NCI-H2227 (cell line): Measurements from ENCODE around the gene LAMA1.
"Not testable (repeated sequence)": the region's sequence is repeated elsewhere in the genome, so short reads cannot be mapped to it uniquely, and the experiment has no call there.

Experiments
- DNase-seq: peaks from one replicate; lab custom pipeline; 2025; ENCODE audit not compliant: unreplicated experiment; lab: John Stamatoyannopoulos, UW

Gene LAMA1

DNA sequence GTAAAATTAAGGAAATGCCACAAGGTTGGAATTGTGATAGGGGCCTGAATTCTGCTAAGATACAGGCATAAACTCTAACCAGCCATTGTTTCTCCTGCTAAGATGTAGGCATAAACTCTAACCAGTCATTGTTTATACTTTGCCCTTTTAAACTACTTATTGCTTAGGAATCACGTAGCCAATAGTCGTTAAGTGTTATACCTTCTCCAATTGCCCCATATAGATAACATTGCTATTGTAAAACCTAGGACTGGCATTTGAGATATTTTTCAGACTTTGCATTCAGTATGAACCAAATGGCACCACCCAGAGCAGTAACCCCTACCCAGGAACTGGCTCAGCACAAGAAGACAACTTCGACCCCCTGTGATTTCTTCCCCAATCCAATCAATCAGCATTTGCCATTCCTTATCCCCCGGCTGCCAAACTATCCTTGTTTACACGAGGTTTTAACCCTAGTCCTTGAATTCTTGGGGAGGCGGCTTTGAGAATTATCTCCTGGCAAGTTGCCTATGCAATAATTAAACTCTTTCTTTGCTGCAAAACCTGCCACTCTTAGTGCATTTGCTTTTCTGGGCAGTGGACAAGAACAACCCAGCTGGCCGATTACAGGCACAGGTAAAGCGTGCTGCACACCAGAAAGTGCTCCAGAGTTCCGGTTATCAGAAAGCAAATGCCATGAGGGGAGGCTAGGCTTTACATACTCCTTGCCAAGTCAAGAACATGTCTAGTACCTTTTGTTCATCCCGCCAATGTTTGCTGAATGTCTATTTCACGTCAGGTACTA is 167.6 kb downstream of the LAMA1 start:
- no peak for DNase-seq

DNA sequence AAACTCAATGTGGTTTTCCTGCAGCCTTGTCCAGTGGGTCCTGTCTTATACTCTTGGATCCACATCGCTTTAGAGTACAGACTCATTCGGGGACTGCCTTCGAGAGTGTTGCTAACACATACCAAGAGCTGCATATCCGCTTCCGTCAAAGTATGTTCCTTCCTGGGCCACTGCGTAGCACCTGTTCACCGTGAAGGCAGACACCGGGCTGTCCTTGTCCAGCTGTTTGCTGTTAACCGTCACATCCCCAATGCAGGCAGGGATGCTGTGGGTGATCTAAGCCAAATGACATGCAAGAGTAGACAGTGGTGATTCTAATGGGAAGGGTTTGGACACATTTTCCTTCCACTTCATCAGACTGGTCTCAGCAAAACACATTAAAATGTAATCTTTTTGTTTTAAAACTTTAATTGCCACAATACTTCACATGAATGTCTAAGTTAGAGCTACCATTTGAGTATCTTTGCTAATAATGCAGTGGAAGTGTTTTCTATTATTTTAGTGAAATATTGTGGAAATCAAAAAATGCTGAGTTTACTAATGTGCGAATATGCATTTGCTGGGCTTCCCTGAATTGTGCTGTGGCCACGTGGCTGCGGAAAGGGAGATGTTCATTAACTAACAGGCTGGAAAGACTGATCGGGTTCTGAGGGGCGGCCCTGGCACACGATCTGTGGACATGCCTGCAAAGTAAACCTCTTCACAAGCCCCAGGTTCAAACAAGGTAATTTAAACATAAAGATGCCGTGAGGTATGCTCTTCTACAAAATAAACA is 169.1 kb downstream of the LAMA1 start:
- no peak for DNase-seq

DNA sequence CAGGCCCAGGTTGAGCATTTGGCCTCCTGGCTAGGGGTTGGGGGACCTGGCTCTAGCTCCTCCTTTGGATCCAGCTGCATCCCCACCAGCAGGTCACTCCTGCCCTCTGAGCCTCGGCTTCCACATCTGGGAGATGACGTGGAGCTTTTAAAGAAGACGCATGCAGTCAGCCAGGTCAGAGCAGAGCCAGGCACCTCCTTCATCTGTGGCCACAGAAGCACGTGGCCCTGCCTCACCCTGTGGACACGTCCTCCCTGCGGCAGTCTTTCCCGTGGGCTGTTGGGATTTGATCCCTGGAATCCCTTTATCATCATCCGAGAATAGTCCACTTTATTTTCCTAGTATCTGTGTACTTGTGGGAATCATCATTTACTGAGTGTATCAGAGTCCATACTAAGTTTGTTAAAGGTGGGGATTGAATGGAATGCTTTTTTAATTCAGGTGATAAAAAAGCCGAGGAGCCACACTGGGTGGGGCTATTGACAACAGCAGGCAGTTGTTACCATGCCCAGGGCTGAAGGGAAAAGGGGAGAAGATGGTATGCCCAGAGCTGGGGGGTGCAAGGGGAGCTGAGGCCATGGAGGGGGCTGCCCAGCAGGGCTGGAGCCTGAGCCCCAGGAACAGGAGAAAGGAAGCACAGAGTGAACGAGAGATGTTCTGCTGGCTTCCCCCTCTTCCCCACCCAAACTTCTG is 170.1 kb downstream of the LAMA1 start:
- DNase-seq = no peak

DNA sequence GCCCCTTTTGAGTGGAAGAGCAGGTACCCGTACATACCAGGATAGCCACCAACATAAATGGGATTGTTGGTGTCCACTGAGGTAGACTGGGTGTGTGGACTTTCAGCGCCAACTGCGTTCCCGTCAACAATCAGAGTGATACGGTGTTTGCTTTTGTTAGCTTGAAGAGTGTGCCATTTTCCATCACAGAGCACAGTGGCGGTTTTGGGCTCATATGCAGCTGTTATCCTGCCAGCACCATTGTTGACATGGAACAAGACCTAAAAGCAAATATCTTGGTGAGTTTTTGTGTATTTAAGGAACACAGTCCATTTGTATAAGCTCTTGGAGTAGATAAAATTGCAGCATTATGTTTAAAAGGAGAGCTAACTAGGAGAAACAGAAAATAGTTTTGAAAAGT is 174.5 kb downstream of the LAMA1 start:
- no peak for DNase-seq

DNA sequence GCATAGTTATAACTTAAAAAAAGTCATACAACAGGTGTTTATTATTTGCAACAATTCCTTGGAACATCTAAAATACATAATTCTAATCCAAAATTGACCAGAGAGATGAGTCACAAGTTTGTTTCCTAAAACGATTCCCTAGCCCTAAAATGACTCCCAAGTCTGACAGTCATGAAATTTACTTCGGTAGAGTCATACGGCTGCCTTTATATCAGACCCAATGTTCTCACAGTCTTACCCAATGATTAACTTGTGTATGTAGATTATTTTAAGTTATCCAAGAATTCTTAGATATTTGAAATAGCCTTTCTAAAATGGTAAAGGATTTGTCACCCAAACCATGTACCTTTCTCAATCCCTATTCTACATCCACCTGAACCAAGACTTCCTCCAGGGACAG is 174.9 kb downstream of the LAMA1 start:
- DNase-seq = no peak

DNA sequence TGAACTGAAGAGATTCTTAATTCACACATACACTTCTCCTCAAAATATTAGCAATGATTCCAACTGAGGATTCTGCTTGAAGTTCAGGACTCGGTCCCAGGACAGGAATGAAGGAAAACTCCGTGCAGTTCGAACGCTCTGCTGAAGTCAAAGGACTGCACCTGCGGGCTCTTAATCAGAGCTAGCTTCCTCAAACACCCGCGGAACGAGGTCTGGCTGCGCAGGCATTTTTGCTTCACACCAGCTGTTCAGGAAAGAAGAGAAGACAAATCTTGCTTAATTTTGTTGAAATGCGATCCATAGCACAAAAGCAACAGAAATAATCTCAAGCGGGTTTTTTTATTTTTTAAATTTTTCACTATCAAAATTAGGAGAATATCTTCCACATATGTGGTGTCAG is 175.6 kb downstream of the LAMA1 start:
- no peak for DNase-seq

DNA sequence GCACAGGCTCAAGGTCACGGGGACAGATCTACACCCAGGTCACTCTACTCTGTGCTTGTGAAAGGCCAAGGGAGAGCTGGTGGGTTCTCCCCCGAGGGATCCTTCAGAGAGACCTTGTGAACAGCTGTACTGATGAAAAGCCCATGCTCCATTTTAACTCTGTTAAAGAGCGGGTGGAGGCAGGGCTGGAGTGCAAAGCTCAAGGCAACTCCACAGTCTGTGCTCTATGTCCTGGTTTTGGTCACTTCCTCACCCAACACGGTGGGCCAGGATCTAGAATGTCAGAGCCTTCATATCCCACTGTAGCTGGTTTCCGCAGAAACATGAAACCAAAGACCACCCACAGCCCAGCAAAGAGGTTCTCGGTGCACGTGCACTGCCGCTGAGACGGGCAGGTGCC is 177.1 kb downstream of the LAMA1 start:
- DNase-seq = no peak

DNA sequence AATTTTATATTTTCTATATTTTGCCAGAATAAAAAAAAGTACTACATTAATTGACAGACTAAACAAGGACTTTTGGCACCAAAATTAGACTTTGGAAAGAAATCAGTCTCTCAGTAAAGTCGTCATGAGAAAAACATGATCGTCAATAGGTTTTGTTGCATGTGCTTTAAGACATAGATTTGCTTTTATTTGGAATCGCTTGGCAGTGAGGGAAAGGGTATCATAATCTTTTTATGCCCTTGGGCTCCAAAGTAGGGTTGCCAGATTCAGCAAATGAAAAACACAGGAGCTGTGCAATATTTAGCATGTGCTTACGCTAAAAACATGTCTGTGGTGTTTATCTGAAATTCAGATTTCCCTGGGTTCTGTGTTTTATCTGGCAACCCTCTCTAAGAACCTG is 177.6 kb downstream of the LAMA1 start:
- no peak for DNase-seq

DNA sequence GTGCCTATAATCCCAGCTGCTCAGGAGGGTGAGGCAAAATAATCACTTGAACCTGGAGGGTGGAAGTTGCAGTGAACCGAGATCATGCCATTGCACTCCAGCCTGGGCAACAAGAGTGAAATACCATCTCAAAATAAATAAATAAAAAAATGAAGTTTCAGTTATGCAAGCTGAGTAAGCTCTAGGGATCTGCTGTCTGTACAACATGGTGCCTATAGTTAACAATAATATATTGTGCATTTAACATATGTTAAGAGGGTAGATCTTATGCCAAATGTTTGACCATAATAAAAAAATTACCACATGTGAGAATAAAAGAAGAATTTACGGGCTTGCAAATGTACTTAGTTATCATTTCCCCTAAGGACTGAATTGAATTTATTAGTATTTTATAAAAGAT is 179.2 kb downstream of the LAMA1 start:
- not testable (repeated sequence) for DNase-seq

DNA sequence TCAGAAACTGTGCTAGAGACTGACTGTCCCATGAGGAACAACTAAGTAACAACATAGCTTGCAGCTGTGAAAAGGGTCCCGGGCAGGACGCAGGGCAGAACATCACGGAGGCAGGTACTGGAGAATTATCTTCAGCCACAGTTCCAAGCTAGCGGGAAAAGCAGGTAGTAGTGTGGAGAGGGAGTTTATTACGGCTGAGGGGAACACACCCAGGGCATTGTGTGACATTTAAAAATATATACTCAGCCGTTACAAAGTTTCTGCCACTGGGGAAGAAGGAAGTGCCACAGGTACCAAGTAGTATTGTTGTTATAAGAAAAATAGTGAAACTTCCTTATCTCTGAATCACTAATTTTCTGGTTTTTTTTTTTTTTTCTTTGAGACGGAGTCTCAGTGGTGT is 179.6 kb downstream of the LAMA1 start:
- no peak for DNase-seq

DNA sequence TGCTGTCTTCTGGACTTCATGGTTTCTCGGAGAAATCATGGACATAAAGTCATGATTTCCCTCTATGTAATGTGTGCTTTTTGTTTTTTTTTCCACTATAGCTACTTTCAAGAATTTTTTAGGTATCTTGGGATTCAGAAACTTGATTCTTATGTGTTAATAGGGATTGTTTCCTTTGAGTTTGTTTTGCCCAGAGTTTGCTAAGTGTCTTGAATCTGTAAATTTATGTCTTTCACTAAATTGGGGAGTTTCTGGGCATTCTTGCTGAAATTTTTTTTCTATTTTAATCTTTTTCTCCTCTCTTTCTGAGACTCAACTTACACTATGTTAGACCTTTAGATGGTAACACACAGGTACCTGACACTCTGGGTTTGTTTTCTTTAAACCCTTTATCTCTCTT is 182.7 kb downstream of the LAMA1 start:
- no peak for DNase-seq

DNA sequence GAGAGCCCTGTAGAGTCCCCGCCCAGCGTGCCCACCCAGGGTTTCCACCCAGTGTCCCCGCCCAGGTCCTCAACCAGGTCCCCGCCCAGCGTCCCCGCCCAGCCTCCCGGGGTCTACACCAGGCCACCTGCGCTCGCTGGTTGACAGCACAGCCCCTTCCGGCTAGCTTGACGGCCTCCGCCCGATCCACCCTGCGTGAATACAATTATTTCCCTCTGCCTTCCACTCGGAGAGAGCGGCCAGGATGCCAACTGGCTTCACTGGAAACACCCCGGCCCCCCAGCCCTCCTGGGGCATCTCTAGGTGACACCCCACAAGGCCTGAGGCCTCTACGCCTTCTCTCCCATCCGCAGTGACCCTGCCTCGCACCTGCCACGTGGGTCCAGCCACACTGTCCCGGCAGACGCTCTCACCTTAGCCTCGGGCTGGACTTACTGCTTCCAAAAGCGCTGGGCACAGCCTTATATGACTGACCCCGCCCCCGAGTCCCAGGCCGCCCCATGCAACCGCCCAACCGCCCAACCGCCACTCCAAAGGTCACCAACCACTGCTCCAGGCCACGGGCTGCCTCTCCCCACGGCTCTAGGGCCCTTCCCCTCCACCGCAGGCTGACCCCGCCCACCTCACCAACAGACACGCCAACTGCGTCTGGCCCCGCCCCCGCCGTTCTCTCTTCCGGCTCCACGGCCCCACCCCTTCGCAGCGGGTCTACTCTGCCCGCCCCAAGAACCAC is 188.1 kb downstream of the LAMA1 start:
- peak; percentile 62 for DNase-seq

DNA sequence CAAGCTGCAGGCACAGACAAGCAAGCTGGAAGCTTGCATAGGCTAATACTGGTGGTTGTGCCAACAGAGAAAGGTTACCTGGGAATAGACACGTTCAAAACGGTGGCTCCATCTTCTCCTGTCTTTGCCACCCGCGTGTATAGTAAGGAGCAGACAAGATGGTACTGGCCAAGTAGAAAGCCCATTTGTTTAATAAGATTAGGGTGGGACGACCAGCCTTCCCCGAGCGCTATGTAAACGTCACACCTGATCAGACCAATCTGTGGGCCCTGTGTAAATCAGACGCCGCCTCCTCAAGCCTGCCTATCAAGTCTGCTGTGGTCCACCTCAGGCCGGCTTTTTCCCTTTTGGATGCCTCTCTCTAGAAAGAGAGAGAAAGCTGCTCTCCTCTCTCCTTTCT is 189.2 kb downstream of the LAMA1 start:
- DNase-seq = no peak

DNA sequence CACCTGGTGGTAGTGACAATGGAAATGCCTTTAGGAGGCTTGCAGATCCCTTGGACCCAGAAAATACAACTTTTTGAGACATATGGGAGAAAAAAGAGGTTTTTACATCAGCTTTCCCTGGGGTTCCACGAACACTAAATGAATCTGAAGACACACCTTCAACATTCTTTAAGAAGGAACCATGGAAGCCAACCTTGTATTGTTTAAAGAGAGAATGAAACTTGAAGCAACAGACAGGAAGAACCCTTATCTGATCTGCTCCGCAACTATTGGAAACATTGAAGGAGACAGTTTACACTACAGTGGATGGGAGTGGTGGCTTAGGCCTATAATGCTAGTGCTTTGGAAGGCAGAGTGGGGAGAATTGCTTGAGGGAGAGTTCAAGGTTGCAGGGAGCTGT is 190.4 kb downstream of the LAMA1 start:
- no peak for DNase-seq

DNA sequence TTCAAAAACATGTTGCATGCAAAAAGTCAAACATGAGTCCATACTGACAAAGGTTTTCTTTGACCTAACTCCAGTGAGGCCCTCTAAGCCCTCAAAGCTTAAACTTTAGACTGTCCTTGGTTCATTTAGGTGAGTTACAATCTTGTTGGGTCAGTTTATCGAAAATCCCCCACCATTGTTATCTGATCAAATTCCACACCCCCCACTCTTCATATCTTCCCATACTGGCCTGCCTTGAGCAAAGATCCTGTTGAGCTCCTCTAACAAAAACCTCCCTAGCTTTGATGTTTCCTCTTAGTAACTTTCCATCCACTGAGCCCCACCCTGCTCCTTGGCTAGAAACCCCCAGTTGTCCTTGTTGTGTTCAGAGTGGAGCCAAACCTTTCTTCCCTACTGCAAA is 194.4 kb downstream of the LAMA1 start:
- no peak for DNase-seq

DNA sequence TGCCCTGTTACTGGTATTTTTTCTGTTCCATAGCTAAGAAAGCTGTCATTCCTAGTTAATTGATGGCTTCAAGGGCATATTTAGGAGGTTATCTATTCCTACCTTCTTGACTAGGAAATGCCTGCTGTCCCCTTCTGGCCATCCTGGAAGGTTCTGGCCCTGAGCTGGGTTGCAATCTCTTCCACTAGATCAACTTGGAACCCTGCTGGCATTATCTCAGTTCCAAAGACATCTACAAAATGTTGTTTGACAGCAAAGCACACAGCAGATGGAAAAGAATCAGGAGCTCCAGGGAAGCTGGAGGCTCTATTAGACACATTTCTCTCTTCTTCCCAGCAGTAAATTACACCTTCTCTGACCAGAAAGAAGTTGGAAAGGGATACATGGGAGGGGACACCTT is 196.0 kb downstream of the LAMA1 start:
- DNase-seq = no peak

DNA sequence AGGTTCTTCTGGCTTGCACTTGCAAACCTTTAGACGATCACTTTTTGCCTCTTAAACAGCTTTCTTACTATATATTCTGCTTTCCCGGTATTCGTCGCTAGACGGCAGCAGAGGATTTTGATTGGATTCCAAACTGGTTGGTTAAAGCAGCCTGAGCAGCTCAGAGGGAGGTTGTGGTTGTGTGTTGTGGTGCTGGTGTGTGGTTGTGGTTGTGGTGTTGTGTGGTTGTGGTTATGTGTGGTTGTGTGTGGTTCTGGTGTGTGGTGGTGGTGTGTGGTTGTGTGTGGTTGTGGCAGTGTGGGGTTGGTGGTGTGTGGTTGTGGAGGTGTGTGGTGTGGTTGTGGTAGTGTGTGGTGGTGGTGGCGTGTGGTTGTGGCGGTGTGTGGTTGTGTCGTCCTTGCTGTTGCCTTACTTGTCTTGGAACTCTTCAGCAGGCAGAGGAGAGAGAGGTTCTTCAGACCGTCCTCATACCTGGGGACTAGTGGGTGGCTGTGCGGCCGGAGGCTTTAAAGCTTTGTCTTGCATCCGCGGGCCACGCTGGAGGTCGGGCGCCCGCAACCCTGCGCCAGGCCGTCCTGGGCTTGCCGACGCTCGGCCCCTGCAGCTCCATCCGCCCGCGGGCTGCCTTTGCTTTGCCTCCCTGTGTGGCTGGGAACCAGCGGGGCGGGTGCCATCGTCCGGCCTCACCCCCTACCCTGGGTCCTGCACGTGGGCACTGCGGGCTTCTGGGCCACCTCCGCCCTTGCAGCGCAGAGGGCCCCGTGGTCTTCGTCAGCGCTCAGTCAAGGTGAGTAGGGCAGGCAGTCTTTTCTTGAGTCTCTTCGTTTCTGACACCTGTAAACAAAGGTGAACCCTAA is 197.3 kb downstream of the LAMA1 start:
- peak; percentile 5 for DNase-seq

DNA sequence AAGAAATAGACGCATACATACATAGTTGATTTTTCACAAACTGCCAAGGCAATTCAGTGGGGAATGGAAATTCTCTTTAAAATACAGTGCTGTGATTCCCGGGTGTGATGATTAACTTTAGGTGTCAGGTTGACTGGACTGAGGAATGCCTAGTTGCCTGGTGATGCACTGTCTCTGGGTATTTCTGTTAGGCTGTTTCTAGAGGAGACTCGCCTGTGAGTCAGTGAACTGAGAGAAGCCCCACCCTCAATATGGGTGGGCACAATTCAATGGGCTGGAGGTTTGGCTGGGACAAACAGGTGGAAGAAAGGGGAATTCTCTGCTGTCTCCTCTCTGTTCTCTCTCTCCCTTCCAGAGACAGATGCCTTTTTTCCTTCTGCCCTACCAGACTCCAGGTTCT is 200.5 kb downstream of the LAMA1 start:
- no peak for DNase-seq

DNA sequence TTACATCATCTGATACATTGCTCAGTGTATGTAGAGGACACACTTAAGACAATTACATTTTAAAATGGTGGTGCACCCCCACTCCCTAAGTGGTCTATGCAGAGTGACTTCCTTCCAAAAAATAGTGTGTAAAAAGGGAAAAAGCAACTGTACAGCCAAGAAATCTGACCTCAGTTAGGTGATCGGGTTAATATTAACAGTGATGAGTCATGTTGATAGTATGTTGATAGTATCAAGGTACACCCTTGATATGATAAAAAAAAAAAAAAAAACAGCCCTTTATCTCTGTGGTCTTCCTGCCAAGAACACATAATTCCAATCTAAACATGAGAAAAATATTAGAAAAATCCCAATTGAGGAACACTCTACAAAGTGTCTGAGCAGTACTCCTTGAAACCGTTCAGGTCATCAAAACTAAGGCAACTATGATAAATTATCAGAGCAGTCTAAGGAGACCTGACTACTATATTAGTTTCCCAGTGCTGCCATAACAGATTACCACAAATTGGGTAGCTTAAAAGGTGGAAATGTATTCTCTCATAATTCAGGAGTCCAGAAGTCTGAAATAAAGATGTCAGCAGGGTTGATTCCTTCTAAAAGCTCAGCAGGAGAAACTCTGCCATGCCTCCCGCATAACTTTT is 216.2 kb downstream of the LAMA1 start:
- no peak for DNase-seq

DNA sequence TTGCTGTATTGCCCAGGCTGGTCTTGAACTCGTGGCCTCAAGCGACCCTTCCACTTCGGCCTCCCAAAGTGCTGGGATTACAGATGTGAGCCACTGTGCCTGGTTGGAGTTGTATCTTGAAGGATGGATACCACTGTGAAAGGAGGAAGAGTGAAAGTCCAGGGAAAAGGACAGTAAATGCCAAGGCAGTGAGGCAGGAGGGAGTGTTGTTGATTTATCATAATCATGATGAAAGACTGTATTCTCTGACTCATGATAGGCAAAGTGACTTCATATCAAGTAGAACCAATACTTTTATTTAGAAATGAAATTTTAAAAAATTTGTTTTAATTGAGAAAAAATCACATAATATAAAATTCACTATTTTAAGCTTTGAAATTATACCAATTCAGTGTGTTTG is 225.8 kb downstream of the LAMA1 start:
- DNase-seq = no peak
